ENCODE measurements around the gene LENG8.

Gene LENG8

GRCh38 chr19:54429176-54429495 is 19.9 kb upstream of the LENG8 start:
- Histone ChIP-seq H3K27me3 (ENCODE audit: insufficient read depth, poor library complexity, severe bottlenecking) (peaks cover 22% of the 10 kb centered on the region), H3K27ac (replicated peaks) (no peak overlapping the region), H3K4me3 (replicated peaks; ENCODE audit: insufficient read depth, low read length) (no peak overlapping the region)
- no peak for DNase-seq (ENCODE audit: low read depth in 1 of 2, low spot score in 1 of 2)
- no peak for TF ChIP-seq CTCF (IDR thresholded peaks at IDR 0.05; ENCODE audit: insufficient read depth, low read length)

- peaks cover 22% of the 10 kb centered on the region for H3K27me3 ChIP-seq (ENCODE audit: insufficient read depth, poor library complexity, severe bottlenecking)
- TF ChIP-seq GABPA (IDR thresholded peaks at IDR 0.05; ENCODE audit: low read depth), result no peak
- TF ChIP-seq CTCF (IDR thresholded peaks at IDR 0.05; ENCODE audit: insufficient read depth, low read length), result no peak
- TF ChIP-seq POLR2AphosphoS5 (IDR thresholded peaks at IDR 0.05; ENCODE audit: low read depth), result no peak
- TF ChIP-seq SPI1 (IDR thresholded peaks at IDR 0.05; ENCODE audit: borderline replicate concordance, low read depth), result no peak
- H3K27ac ChIP-seq (replicated peaks), result no peak overlapping the region
- no peak overlapping the region for H3K4me3 ChIP-seq (replicated peaks; ENCODE audit: insufficient read depth, low read length)
- DNase-seq (ENCODE audit: low read depth in 1 of 2, low spot score in 1 of 2), result no peak
Observed at GRCh38 chr19:54429545-54430227, 19.3 kb upstream of the LENG8 start.

GRCh38 chr19:54430306-54431254 is 18.4 kb upstream of the LENG8 start:
- H3K4me3 ChIP-seq (replicated peaks; ENCODE audit: insufficient read depth, low read length), result no peak overlapping the region
- peaks cover 22% of the 10 kb centered on the region for H3K27me3 ChIP-seq (ENCODE audit: insufficient read depth, poor library complexity, severe bottlenecking)
- DNase-seq (ENCODE audit: low read depth in 1 of 2, low spot score in 1 of 2), result peak in 1 of 2 experiments; percentile 22
- TF ChIP-seq REST (IDR thresholded peaks at IDR 0.05; ENCODE audit: insufficient replicate concordance, low read depth) (no peak), CTCF (IDR thresholded peaks at IDR 0.05; ENCODE audit: insufficient read depth, low read length) (no peak), GABPA (IDR thresholded peaks at IDR 0.05; ENCODE audit: low read depth) (no peak), POLR2AphosphoS5 (IDR thresholded peaks at IDR 0.05; ENCODE audit: low read depth) (no peak), SPI1 (IDR thresholded peaks at IDR 0.05; ENCODE audit: borderline replicate concordance, low read depth) (no peak)
- no peak overlapping the region for H3K27ac ChIP-seq (replicated peaks)

- H3K4me3 ChIP-seq (replicated peaks; ENCODE audit: insufficient read depth, low read length), result no peak overlapping the region
- no peak for DNase-seq (ENCODE audit: low read depth in 1 of 2, low spot score in 1 of 2)
- TF ChIP-seq REST (IDR thresholded peaks at IDR 0.05; ENCODE audit: insufficient replicate concordance, low read depth), result no peak
- no peak for TF ChIP-seq CTCF (IDR thresholded peaks at IDR 0.05; ENCODE audit: insufficient read depth, low read length)
- no peak for TF ChIP-seq POLR2AphosphoS5 (IDR thresholded peaks at IDR 0.05; ENCODE audit: low read depth)
- TF ChIP-seq GABPA (IDR thresholded peaks at IDR 0.05; ENCODE audit: low read depth), result no peak
- TF ChIP-seq SPI1 (IDR thresholded peaks at IDR 0.05; ENCODE audit: borderline replicate concordance, low read depth), result no peak
- H3K27me3 ChIP-seq (ENCODE audit: insufficient read depth, poor library complexity, severe bottlenecking), result peaks cover 18% of the 10 kb centered on the region
- H3K27ac ChIP-seq (replicated peaks), result no peak overlapping the region
Observed at GRCh38 chr19:54431255-54431838, 17.7 kb upstream of the LENG8 start.

Data from HL-60 (cell line).